H54 (cell line): ENCODE results near the gene SCN4B.

Experiments
- DNase-seq: peaks from one replicate; pipeline ENCODE4 v3.0.0; 2011; ENCODE audit warnings: low spot score, mixed read lengths; ENCODE audit not compliant: insufficient read length
- FAIRE-seq: peaks from 3 replicates; lab custom pipeline; 2011; peaks lifted over from hg19 to GRCh38; lab: Jason Lieb, UNC
- POLR2A ChIP-seq: IDR thresholded peaks from 2 replicates; pipeline ENCODE4 v1.6.1; 2011; ENCODE audit warnings: low read depth, mild to moderate bottlenecking, low read length

The SCN4B gene

GRCh38 chr11:118136801-118137200, 15.8 kb downstream of the SCN4B start:
- no peak for DNase-seq
- no peak for FAIRE-seq
- TF ChIP-seq POLR2A: no peak

GRCh38 chr11:118136341-118136740, 16.3 kb downstream of the SCN4B start:
- DNase-seq (no peak), FAIRE-seq (no peak)
- TF ChIP-seq POLR2A: no peak

- TF ChIP-seq POLR2A: no peak
- FAIRE-seq (no peak), DNase-seq (no peak)
Observed at GRCh38 chr11:118135796-118136165, 16.8 kb downstream of the SCN4B start.

GRCh38 chr11:118135051-118135795, 17.4 kb downstream of the SCN4B start:
- no peak for DNase-seq
- TF ChIP-seq POLR2A: no peak
- no peak for FAIRE-seq

GRCh38 chr11:118133816-118134215, 18.8 kb downstream of the SCN4B start:
- DNase-seq: no peak
- no peak for TF ChIP-seq POLR2A
- FAIRE-seq: no peak

GRCh38 chr11:118132385-118133151, 20.1 kb downstream of the SCN4B start:
- FAIRE-seq: no peak
- no peak for DNase-seq
- no peak for TF ChIP-seq POLR2A

GRCh38 chr11:118129471-118130172, 23.0 kb downstream of the SCN4B start:
- no peak for FAIRE-seq

GRCh38 chr11:118128721-118129470, 23.7 kb downstream of the SCN4B start:
- no peak for TF ChIP-seq POLR2A
- DNase-seq: no peak
- no peak for FAIRE-seq

More at GRCh38 chr11:118129471-118130172, 23.0 kb downstream of the SCN4B start:
- DNase-seq: no peak
- TF ChIP-seq POLR2A: no peak

- no peak for TF ChIP-seq POLR2A
- no peak for DNase-seq
- FAIRE-seq: no peak
Observed at GRCh38 chr11:118128310-118128709, 24.3 kb downstream of the SCN4B start.

- TF ChIP-seq POLR2A: peak; percentile 28; the same call in 1 of the 2 replicates
- FAIRE-seq (no peak), DNase-seq (no peak)
Observed at GRCh38 chr11:118126082-118126838, 26.4 kb downstream of the SCN4B start.

GRCh38 chr11:118124929-118125535, 27.6 kb downstream of the SCN4B start:
- DNase-seq (no peak), FAIRE-seq (no peak)
- TF ChIP-seq POLR2A: no peak

GRCh38 chr11:118120793-118121192, 31.8 kb downstream of the SCN4B start:
- FAIRE-seq (no peak), DNase-seq (no peak)
- no peak for TF ChIP-seq POLR2A
